ACC112 (cell line): Measurements from ENCODE around the gene NEK2.
"Not testable (repeated sequence)": the region's sequence is repeated elsewhere in the genome, so short reads cannot be mapped to it uniquely, and the experiment has no call there.

ENCODE experiments used
- H2AFZ ChIP-seq: fragments of 200-600 bp; sonication (generic); one replicate; pipeline ENCODE4 v1.6.0; 2017; ENCODE audit warnings: antibody characterized with exemption, low read length; ENCODE audit not compliant: unreplicated experiment
- H3K27ac ChIP-seq: fragments of 200-600 bp; sonication (generic); 2 replicates; pipeline ENCODE4 v1.5.1; 2014; ENCODE audit warnings: low read depth, mild to moderate bottlenecking, antibody characterized with exemption, low read length, moderate library complexity
- H3K27me3 ChIP-seq: fragments of 200-600 bp; sonication (generic); 2 replicates; pipeline ENCODE4 v1.6.1; 2014; ENCODE audit warnings: mild to moderate bottlenecking, antibody characterized with exemption, low read length, moderate library complexity, mixed read lengths; ENCODE audit not compliant: insufficient read depth
- H3K36me3 ChIP-seq: fragments of 200-600 bp; sonication (generic); 2 replicates; pipeline ENCODE4 v1.6.1; 2016; ENCODE audit warnings: mild to moderate bottlenecking, antibody characterized with exemption, low read length, moderate library complexity, mixed read lengths; ENCODE audit not compliant: insufficient read depth
- H3K4me1 ChIP-seq: fragments of 200-600 bp; sonication (generic); one replicate; pipeline ENCODE4 v1.6.1; 2016; ENCODE audit warnings: low read length, mixed read lengths; ENCODE audit not compliant: insufficient read depth, unreplicated experiment, control insufficient read depth
- H3K4me3 ChIP-seq: fragments of 200-600 bp; sonication (generic); 2 replicates; pipeline ENCODE4 v1.5.1; 2014; ENCODE audit warnings: mild to moderate bottlenecking, low read depth, low read length
- H3K79me2 ChIP-seq: fragments of 200-600 bp; sonication (generic); one replicate; pipeline ENCODE4 v1.6.0; 2016; ENCODE audit warnings: low read length; ENCODE audit not compliant: control insufficient read depth, unreplicated experiment, insufficient read depth

The NEK2 gene

GRCh38 chr1:211648980-211649934 is 26.2 kb downstream of the NEK2 start:
- H3K27ac ChIP-seq: no peak overlapping the region
- H3K79me2 ChIP-seq: no peaks in the 10 kb centered on the region
- H3K27me3 ChIP-seq: no peaks in the 10 kb centered on the region
- no peak overlapping the region for H2AFZ ChIP-seq
- H3K36me3 ChIP-seq: no peaks in the 10 kb centered on the region
- H3K4me1 ChIP-seq: peaks cover 50% of the 10 kb centered on the region
- H3K4me3 ChIP-seq: no peak overlapping the region

- Histone ChIP-seq H3K27ac (peak overlapping the region; percentile 41; the same call in 1 of the 2 replicates), H3K4me1 (peaks cover 48% of the 10 kb centered on the region)
Measured at GRCh38 chr1:211648336-211648735, 27.1 kb downstream of the NEK2 start.

GRCh38 chr1:211647711-211648121 is 27.7 kb downstream of the NEK2 start:
- no peaks in the 10 kb centered on the region for H3K36me3 ChIP-seq
- no peaks in the 10 kb centered on the region for H3K79me2 ChIP-seq
- no peak overlapping the region for H2AFZ ChIP-seq
- no peaks in the 10 kb centered on the region for H3K27me3 ChIP-seq
- H3K4me3 ChIP-seq: no peak overlapping the region
- H3K4me1 ChIP-seq: peaks cover 43% of the 10 kb centered on the region
- H3K27ac ChIP-seq: peak overlapping the region; percentile 41; the same call in 1 of the 2 replicates

More at GRCh38 chr1:211648336-211648735, 27.1 kb downstream of the NEK2 start:
- no peak overlapping the region for H3K4me3 ChIP-seq
- no peaks in the 10 kb centered on the region for H3K27me3 ChIP-seq
- no peaks in the 10 kb centered on the region for H3K36me3 ChIP-seq
- H3K79me2 ChIP-seq: no peaks in the 10 kb centered on the region
- H2AFZ ChIP-seq: no peak overlapping the region

GRCh38 chr1:211646566-211646965 is 28.9 kb downstream of the NEK2 start:
- no peak overlapping the region for H2AFZ ChIP-seq
- no peak overlapping the region for H3K4me3 ChIP-seq
- H3K36me3 ChIP-seq: no peaks in the 10 kb centered on the region
- peaks cover 3% of the 10 kb centered on the region for H3K79me2 ChIP-seq
- H3K4me1 ChIP-seq: peaks cover 43% of the 10 kb centered on the region
- no peaks in the 10 kb centered on the region for H3K27me3 ChIP-seq
- H3K27ac ChIP-seq: no peak overlapping the region

- not testable (repeated sequence) for H3K79me2 ChIP-seq, H2AFZ ChIP-seq, H3K4me3 ChIP-seq, H3K27me3 ChIP-seq, H3K36me3 ChIP-seq, H3K27ac ChIP-seq
- peaks cover 48% of the 10 kb centered on the region for H3K4me1 ChIP-seq
Measured at GRCh38 chr1:211645601-211646000, 29.8 kb downstream of the NEK2 start.

GRCh38 chr1:211644653-211645052 is 30.8 kb downstream of the NEK2 start:
- Histone ChIP-seq H3K27me3 (no peaks in the 10 kb centered on the region), H3K36me3 (no peaks in the 10 kb centered on the region), H3K79me2 (peaks cover 9% of the 10 kb centered on the region), H3K4me1 (peaks cover 52% of the 10 kb centered on the region), H2AFZ (no peak overlapping the region), H3K4me3 (no peak overlapping the region), H3K27ac (no peak overlapping the region)

- no peak overlapping the region for H2AFZ ChIP-seq
- H3K4me1 ChIP-seq: peaks cover 51% of the 10 kb centered on the region
- H3K27ac ChIP-seq: no peak overlapping the region
- no peaks in the 10 kb centered on the region for H3K27me3 ChIP-seq
- no peaks in the 10 kb centered on the region for H3K36me3 ChIP-seq
- H3K4me3 ChIP-seq: no peak overlapping the region
- H3K79me2 ChIP-seq: peaks cover 9% of the 10 kb centered on the region
Measured at GRCh38 chr1:211643324-211644212, 31.9 kb downstream of the NEK2 start.

- no peak overlapping the region for H2AFZ ChIP-seq
- H3K27ac ChIP-seq: no peak overlapping the region
- no peaks in the 10 kb centered on the region for H3K27me3 ChIP-seq
- H3K36me3 ChIP-seq: no peaks in the 10 kb centered on the region
- peaks cover 51% of the 10 kb centered on the region for H3K4me1 ChIP-seq
- H3K4me3 ChIP-seq: no peak overlapping the region
- H3K79me2 ChIP-seq: peaks cover 9% of the 10 kb centered on the region
Measured at GRCh38 chr1:211642870-211643269, 32.6 kb downstream of the NEK2 start.

- H3K27me3 ChIP-seq: no peaks in the 10 kb centered on the region
- H3K79me2 ChIP-seq: peaks cover 9% of the 10 kb centered on the region
- no peak overlapping the region for H2AFZ ChIP-seq
- H3K36me3 ChIP-seq: no peaks in the 10 kb centered on the region
- peaks cover 52% of the 10 kb centered on the region for H3K4me1 ChIP-seq
- H3K27ac ChIP-seq: no peak overlapping the region
- no peak overlapping the region for H3K4me3 ChIP-seq
Measured at GRCh38 chr1:211641942-211642341, 33.5 kb downstream of the NEK2 start.

- H3K27me3 ChIP-seq: no peaks in the 10 kb centered on the region
- peaks cover 9% of the 10 kb centered on the region for H3K79me2 ChIP-seq
- 0 out of 2 replicates have a peak overlapping the region, but pooled peaks have one; percentile 74 for H3K4me3 ChIP-seq
- peaks cover 50% of the 10 kb centered on the region for H3K4me1 ChIP-seq
- no peak overlapping the region for H2AFZ ChIP-seq
- no peaks in the 10 kb centered on the region for H3K36me3 ChIP-seq
- peak overlapping the region; percentile 97; the same call in 1 of the 2 replicates for H3K27ac ChIP-seq
Measured at GRCh38 chr1:211641044-211641800, 34.2 kb downstream of the NEK2 start.
